Kidney glomerular epithelial cell (primary cell): ENCODE measurements around the gene ZNF76.
A peak's percentile ranks its signal among the peaks of the same experiment; 100 is the strongest.

ENCODE experiments used
- DNase-seq: peaks from one replicate; lab custom pipeline; 2025; lab: John Stamatoyannopoulos, UW

The ZNF76 gene

DNA sequence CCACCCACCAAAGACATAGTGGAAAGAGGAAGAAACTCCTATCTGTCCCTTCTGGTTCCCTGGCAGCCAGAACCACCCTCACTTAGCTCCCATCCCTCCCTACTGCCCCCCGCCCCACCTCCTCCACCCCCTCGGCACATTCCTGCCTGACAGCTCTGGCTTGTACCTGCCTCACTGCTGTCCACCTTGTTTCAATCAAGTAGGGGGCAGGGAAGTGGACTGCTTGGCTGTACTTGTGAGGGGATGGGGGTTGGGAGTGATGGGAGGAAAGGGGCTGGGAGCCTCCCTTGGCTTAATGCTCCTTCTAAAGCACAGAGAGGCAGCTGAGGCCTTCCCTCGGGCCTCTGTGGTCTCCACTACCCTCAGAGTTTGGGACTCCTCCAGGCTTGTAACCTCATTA is 22.1 kb upstream of the ZNF76 start:
- no peak for DNase-seq

GRCh38 chr6:35238843-35239289 is 20.7 kb upstream of the ZNF76 start:
- DNase-seq, result no peak

GRCh38 chr6:35239581-35239980 is 20.0 kb upstream of the ZNF76 start:
- no peak for DNase-seq

- DNase-seq, result peak; percentile 61
Observed at GRCh38 chr6:35240838-35241801, 18.4 kb upstream of the ZNF76 start.

- DNase-seq, result no peak
Observed at GRCh38 chr6:35242486-35242885, 17.0 kb upstream of the ZNF76 start.

GRCh38 chr6:35242906-35243305 is 16.6 kb upstream of the ZNF76 start:
- DNase-seq, result no peak

DNA sequence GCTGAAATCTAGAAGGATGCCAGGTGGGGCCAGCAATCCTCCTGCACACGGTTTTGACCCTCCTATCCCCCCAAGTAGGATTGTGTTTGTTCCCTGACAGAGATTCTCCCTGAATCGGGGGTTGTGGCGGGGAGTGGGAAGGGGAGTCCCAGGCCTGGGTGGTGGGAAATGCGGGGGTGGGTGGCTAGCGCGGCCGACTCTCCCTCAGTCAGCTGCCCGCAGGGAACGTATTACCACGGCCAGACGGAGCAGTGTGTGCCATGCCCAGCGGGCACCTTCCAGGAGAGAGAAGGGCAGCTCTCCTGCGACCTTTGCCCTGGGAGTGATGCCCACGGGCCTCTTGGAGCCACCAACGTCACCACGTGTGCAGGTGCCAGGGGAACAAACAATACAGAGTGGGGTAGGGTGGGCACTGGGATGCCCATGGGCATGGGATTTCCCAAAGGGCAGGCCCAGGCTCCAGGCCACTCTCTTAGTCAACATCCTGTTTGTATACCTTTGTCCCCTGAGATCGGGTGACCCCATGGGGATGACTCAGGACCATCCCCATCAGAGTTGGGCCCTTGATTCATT is 16.1 kb upstream of the ZNF76 start:
- DNase-seq, result no peak

DNA sequence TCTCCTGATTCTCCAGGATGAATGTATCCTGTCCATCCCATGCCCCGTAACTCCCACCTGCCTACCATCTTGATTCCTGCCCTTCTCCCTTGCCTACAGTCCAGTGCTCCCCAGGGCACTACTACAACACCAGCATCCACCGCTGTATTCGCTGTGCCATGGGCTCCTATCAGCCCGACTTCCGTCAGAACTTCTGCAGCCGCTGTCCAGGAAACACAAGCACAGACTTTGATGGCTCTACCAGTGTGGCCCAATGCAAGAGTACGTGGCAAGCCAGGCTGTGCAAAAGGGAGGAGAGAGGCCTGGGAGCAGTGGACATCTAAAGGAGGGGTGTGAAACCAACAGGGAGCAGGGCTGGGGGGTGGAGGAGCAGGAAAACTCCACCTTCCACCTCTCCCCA is 15.0 kb upstream of the ZNF76 start:
- DNase-seq, result no peak

DNA sequence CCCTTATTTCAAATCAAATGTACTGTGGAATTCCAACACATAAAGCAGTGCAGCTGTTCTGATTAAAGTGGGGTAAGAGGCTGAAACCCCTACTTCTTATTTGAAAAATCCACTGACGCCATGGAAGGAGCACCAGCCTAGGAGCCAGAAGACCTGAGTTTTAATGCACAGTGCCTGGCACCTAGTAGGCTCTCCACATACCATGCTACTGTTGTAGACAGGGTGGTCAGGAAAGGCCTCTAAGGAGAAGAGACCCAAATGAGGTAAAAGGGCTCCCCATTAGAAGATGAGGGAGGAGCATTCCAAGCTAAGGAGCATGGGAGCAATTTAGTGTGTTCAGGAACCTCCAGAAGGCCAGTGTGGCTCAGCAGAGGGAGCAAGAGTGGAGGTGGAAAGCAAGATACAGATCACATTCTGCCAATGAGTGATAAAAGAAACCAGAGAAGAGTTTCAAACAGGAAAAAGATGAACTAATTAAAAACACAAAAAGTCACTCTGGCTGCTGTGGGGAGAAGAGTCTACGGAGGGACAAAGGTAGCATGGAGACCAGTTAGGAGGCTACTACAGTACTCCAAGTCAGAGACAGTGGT is 11.8 kb upstream of the ZNF76 start:
- DNase-seq, result no peak

DNA sequence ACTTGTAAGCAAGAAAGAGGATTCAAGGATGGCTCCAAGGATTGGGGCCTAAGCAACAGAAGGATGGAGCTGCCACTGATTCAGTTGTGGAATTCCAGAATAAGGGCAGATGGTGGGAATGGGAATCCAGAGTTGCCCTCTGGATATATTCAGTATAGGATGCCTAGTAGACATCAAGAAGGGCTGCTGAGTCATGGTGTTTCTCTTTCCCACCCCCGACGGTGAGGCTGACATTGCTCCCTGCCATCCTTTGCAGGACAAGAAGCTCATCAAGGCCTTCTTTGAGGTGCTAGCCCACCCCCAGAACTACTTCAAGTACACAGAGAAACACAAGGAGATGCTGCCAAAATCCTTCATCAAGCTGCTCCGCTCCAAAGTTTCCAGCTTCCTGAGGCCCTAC is 11.2 kb upstream of the ZNF76 start:
- no peak for DNase-seq

DNA sequence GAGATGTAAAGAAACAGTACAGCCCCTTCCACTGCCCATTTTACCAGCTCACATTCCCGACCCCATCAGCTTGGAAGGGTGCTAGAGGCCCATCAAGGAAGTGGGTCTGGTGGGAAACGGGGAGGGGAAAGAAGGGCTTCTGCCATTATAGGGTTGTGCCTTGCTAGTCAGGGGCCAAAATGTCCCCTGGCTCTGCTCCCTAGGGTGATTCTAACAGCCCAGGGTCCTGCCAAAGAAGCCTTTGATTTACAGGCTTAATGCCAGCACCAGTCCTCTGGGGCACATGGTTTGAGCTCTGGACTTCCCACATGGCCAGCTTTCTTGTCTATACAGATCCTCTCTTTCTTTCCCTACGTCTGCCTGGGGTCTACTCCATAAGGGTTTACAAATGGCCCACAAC is 10.6 kb upstream of the ZNF76 start:
- no peak for DNase-seq

DNA sequence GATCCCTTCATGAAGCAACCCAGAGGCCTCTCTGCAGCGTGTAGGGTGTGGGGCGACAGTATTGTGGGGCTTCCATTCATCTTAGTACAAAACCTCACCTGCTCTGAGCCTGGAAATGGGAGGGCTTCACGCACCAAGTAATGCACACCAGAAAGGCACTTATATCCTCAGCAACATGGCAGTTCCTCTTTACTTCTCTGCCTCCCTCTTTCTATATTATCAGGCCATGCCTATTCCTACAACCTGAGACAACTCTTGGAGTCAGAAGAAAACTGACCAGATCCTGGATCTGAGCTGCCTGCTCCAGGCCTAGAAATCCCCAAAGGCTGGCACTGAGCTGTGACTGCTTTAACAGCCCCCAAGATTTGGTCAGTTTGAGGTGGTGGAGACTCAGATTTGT is 7.6 kb upstream of the ZNF76 start:
- DNase-seq, result no peak

- DNase-seq, result no peak
Observed at GRCh38 chr6:35253249-35253648, 6.3 kb upstream of the ZNF76 start.

- no peak for DNase-seq
Observed at GRCh38 chr6:35258336-35258735, 1.2 kb upstream of the ZNF76 start.

DNA sequence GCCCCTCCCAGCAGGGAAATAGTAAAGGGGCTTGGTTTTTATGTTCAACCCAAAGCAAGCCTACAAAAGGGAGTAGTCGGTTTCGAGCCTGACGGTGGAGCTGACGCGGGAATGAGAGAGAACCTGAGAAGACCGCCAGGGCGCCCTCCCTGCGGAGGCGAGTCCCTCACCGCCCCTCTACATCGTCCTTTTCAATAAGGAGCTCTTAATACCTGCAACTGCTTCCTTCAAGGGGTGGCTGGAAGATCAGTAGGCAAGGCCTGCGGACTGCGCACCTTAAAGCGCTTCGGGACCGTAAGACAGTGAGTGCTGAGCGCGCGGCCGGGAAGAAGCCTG is 709 bp upstream of the ZNF76 start:
- DNase-seq, result peak; percentile 85

DNA sequence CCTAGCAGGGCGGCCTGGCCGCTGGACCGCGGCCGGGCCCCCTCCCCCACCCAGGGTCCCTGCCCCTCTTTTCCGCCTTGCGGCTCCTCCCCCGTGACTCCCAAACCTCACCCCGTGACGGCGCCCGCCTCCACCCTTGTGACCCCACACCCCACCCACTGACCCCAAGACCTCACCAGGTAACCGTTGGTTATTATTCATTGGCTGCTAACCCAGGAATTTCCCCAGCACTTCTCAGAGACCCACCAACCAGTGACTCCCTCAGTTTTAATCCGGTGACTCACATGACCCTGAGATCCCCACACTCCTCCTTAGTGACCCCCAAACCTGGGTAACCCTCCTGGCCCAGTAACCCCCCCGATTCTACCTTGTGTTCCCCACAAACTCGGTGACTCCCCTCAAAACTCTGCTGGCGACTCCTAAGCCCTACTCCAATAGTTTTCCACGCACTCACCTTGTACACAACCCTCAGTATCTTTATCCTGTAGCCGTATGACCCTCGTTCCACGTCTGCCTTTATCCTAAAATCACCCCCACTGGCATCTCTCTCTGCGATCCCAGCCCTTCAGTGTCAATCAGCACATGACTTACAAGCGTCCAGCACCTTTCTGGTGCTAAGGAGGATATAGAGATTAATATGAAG is 534 bp downstream of the ZNF76 start:
- DNase-seq, result no peak

- DNase-seq, result no peak
Observed at GRCh38 chr6:35260591-35261570, 1.3 kb downstream of the ZNF76 start.

- DNase-seq, result no peak
Observed at GRCh38 chr6:35262596-35262995, 3.1 kb downstream of the ZNF76 start.

- DNase-seq, result no peak
Observed at GRCh38 chr6:35264550-35265274, 5.2 kb downstream of the ZNF76 start.

DNA sequence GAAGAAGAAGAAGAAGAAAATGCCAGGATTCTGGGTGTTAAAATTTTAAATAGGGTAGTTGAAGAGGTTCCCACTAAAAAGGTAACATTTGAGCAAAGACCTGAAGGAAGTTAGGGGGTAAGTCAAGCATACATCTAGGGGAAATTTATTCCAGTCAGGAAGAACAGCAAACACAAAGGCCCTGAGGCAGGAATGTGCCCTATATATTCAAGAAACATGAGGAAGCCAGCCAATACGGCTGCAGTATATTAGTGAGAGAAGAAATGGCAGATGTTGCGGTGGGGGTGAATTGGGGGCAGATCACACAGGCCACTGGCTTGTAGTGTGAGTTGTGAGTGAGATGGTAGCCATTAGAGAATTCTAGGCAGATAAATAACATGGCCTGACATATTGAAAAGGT is 6.0 kb downstream of the ZNF76 start:
- DNase-seq, result no peak

DNA sequence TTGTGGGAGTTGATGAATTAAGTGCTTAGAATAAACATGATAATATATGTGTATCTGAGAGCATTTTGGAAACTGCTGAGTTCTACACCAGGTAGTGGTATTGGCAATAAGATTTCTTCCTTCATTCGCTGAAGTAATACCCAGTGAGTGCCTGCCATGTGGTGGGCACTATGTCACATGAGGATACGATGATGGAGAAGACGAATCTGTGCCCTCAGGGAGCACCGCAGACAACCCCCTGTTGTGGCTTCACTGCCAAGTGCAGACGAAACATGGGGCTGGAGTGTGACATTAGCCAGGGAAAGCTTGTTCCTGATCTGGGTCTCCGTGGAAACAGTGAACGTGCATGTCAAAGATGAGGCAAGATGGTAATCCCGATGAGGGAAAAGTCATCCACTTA is 7.9 kb downstream of the ZNF76 start:
- DNase-seq, result no peak
